ENCODE measurements around the gene CLIC4. TPM values are rescaled to one million over a fixed set of nuclear protein-coding genes. Genes with fewer than 3 reads are reported as not detected.

CLIC4 gene
- total RNA-seq, 3 donors from 2014 or later (not counting 1 experiment from before 2014, with no cell fraction given), result 3.8 to 11.5 (median 5.0) TPM

DNA sequence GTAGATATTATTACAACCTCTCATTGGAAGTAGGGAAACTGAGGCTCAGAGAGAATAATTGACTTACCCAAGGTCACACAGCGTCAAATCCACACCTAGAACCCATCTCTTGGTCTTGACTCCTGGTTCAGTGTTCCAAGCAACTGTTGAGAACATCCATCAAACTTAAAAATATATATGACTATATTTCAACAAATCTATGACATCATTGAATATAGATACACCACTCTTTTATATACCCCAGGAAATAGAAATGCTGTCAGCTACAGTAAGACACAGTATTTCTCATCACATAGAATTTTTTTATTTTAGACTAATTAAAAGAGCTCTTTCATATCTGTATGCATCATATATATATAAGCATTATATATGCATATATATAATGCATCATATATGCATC is 127.9 kb downstream of the CLIC4 start:
- Mint-ChIP-seq H3K9me3 (no peaks in the 10 kb centered on the region), H3K4me1 (peaks cover 40 to 42% of the 10 kb centered on the region in 2 donors), H3K27me3 (ENCODE audit: low read depth in 2 of 2) (no peaks in the 10 kb centered on the region), H3K27ac (no peak overlapping the region), H3K4me3 (no peak overlapping the region), H3K36me3 (no peaks in the 10 kb centered on the region)
- DNase-seq, result no peak
- H3K36me3 ChIP-seq (ENCODE audit: control insufficient read depth, insufficient read depth, low read length), result no peaks in the 10 kb centered on the region
- no peak for ATAC-seq
- no peaks in the 10 kb centered on the region for H3K27me3 ChIP-seq (ENCODE audit: control insufficient read depth, insufficient read depth, low read length)
- intact Hi-C loops (cut with micrococcal nuclease), result no loop called here
- H3K9me3 ChIP-seq (ENCODE audit: control insufficient read depth, insufficient read depth, low read length), result no peaks in the 10 kb centered on the region
- no peak overlapping the region for H3K4me3 ChIP-seq (ENCODE audit: low read length)
- WGBS (ENCODE audit: insufficient coverage), result 92% methylated on average over 1 of the region's 1 CpG
- H3K4me1 ChIP-seq (ENCODE audit: control insufficient read depth, insufficient read depth, low read length), result peaks cover 31% of the 10 kb centered on the region
- TF ChIP-seq, protein P1, sequence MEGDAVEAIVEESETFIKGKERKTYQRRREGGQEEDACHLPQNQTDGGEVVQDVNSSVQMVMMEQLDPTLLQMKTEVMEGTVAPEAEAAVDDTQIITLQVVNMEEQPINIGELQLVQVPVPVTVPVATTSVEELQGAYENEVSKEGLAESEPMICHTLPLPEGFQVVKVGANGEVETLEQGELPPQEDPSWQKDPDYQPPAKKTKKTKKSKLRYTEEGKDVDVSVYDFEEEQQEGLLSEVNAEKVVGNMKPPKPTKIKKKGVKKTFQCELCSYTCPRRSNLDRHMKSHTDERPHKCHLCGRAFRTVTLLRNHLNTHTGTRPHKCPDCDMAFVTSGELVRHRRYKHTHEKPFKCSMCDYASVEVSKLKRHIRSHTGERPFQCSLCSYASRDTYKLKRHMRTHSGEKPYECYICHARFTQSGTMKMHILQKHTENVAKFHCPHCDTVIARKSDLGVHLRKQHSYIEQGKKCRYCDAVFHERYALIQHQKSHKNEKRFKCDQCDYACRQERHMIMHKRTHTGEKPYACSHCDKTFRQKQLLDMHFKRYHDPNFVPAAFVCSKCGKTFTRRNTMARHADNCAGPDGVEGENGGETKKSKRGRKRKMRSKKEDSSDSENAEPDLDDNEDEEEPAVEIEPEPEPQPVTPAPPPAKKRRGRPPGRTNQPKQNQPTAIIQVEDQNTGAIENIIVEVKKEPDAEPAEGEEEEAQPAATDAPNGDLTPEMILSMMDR (IDR thresholded peaks at IDR 0.05), result no peak
- H3K27ac ChIP-seq (ENCODE audit: low read length), result no peak overlapping the region

DNA sequence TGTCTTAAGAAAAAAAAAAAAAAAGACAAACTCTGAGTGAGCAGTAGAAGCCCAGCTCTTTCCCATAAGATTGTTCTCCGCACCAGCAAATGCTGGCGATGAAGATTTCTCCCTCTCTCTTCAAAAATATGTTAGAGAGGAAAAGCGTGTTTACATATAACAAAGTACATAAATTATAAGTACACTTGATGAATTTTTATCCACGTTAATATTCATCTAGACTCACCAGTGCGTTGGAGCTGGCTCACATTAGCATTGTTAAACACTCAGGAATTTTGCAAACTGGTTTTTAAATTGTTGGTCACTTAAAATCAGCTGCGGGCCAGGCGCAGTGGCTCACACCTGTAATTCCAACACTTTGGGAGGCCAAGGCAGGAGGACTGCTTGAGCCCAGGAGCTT is 128.8 kb downstream of the CLIC4 start:
- no peaks in the 10 kb centered on the region for H3K36me3 Mint-ChIP-seq
- TF ChIP-seq, protein P1 (IDR thresholded peaks at IDR 0.05), result no peak
- Histone ChIP-seq H3K27me3 (ENCODE audit: control insufficient read depth, insufficient read depth, low read length) (no peaks in the 10 kb centered on the region), H3K4me3 (ENCODE audit: low read length) (no peak overlapping the region), H3K36me3 (ENCODE audit: control insufficient read depth, insufficient read depth, low read length) (no peaks in the 10 kb centered on the region), H3K27ac (ENCODE audit: low read length) (no peak overlapping the region), H3K4me1 (ENCODE audit: control insufficient read depth, insufficient read depth, low read length) (peaks cover 31% of the 10 kb centered on the region), H3K9me3 (ENCODE audit: control insufficient read depth, insufficient read depth, low read length) (no peaks in the 10 kb centered on the region)
- peaks cover 0 to 2% of the 10 kb centered on the region in 2 donors for H3K27me3 Mint-ChIP-seq (ENCODE audit: low read depth in 2 of 2)
- no peak overlapping the region for H3K27ac Mint-ChIP-seq
- no peaks in the 10 kb centered on the region for H3K9me3 Mint-ChIP-seq
- no peak for ATAC-seq
- intact Hi-C loops (cut with micrococcal nuclease), result no loop called here
- no peak overlapping the region for H3K4me3 Mint-ChIP-seq
- no peak for DNase-seq
- peaks cover 33 to 35% of the 10 kb centered on the region in 2 donors for H3K4me1 Mint-ChIP-seq
- WGBS (ENCODE audit: insufficient coverage), result 89% methylated on average over 4 of the region's 7 CpGs

DNA sequence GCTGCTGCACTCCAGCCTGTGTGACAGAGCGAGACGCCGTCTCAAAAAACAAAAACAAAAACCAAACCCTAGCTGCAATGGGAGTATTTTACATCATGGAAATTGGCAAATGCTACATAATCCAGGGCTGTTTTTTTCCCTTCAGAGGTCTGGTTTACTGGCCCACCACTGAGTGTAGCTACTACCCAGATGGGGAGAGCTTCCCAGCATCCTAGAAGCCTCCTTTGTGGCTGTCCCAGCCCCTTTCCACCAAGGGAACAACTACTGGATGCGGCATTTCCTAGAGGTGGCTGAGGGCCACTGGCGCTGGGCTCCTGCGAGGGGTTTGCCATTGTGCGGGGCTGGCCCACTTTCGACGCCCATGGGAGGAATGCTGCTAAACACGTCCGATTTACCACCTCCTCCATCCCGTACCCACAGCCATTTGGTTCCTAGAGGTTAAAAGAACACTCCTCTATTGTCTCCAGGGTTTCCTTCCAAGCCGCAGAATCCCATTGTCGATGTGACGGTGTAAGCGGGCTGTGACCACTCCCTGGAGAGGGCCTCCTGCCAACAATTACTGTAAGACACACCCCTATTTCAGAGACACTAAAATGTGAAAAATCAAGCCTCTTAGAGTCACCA is 129.5 kb downstream of the CLIC4 start:
- peaks cover 31% of the 10 kb centered on the region for H3K4me1 ChIP-seq (ENCODE audit: control insufficient read depth, insufficient read depth, low read length)
- DNase-seq, result no peak
- WGBS (ENCODE audit: insufficient coverage), result 92% methylated on average over 16 of the region's 16 CpGs
- Mint-ChIP-seq H3K9me3 (no peaks in the 10 kb centered on the region), H3K36me3 (no peaks in the 10 kb centered on the region), H3K4me3 (no peak overlapping the region), H3K27me3 (ENCODE audit: low read depth in 2 of 2) (peaks cover 0 to 2% of the 10 kb centered on the region in 2 donors), H3K27ac (no peak overlapping the region), H3K4me1 (peaks cover 31 to 34% of the 10 kb centered on the region in 2 donors)
- H3K27ac ChIP-seq (ENCODE audit: low read length), result no peak overlapping the region
- H3K9me3 ChIP-seq (ENCODE audit: control insufficient read depth, insufficient read depth, low read length), result no peaks in the 10 kb centered on the region
- intact Hi-C loops (cut with micrococcal nuclease), result no loop called here
- H3K27me3 ChIP-seq (ENCODE audit: control insufficient read depth, insufficient read depth, low read length), result no peaks in the 10 kb centered on the region
- no peak overlapping the region for H3K4me3 ChIP-seq (ENCODE audit: low read length)
- ATAC-seq, result no peak
- TF ChIP-seq, protein P1 (IDR thresholded peaks at IDR 0.05), result no peak
- H3K36me3 ChIP-seq (ENCODE audit: control insufficient read depth, insufficient read depth, low read length), result no peaks in the 10 kb centered on the region

DNA sequence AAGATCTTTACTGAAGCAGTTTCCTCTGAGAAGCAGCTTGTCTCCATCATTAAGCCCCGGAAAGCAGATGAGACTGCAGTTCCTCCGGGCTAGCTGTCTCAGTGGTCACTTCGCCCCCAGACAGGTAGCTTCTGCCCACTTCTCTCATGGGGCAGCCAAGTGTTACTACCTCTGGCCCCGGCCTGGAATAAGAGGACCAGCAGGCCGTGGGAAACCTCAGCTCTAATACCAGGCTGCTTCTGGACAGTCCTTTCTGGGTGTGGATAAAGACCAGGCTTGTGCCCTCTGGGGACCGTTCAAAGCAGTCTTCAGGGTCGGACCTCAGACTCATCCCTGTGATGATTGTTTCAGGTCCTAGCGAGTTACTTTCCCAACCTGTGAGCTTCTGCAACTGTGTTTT is 130.0 kb downstream of the CLIC4 start:
- H3K4me3 ChIP-seq (ENCODE audit: low read length), result no peak overlapping the region
- H3K36me3 Mint-ChIP-seq, result no peaks in the 10 kb centered on the region
- H3K27me3 ChIP-seq (ENCODE audit: control insufficient read depth, insufficient read depth, low read length), result no peaks in the 10 kb centered on the region
- no peak for DNase-seq
- H3K36me3 ChIP-seq (ENCODE audit: control insufficient read depth, insufficient read depth, low read length), result no peaks in the 10 kb centered on the region
- ATAC-seq, result no peak
- H3K27ac ChIP-seq (ENCODE audit: low read length), result no peak overlapping the region
- no peak overlapping the region for H3K27ac Mint-ChIP-seq
- 96% methylated on average over 8 of the region's 8 CpGs for WGBS (ENCODE audit: insufficient coverage)
- TF ChIP-seq, protein P1 (IDR thresholded peaks at IDR 0.05), result no peak
- H3K4me1 Mint-ChIP-seq, result peaks cover 36 to 39% of the 10 kb centered on the region in 2 donors
- peaks cover 27% of the 10 kb centered on the region for H3K4me1 ChIP-seq (ENCODE audit: control insufficient read depth, insufficient read depth, low read length)
- H3K27me3 Mint-ChIP-seq (ENCODE audit: low read depth in 2 of 2), result peaks cover 0 to 5% of the 10 kb centered on the region in 2 donors
- H3K4me3 Mint-ChIP-seq, result no peak overlapping the region
- H3K9me3 Mint-ChIP-seq, result no peaks in the 10 kb centered on the region
- no peaks in the 10 kb centered on the region for H3K9me3 ChIP-seq (ENCODE audit: control insufficient read depth, insufficient read depth, low read length)
- intact Hi-C loops (cut with micrococcal nuclease), result no loop called here

All from natural killer cell (primary cell).